GM13976 (cell line): Measurements from ENCODE around the gene GPR161.

Experiments
- DNase-seq: peaks from one replicate; pipeline ENCODE4 v3.0.0; 2012; ENCODE audit warnings: low spot score
- in situ Hi-C: fragments of 300-500 bp; cut with MboI; formaldehyde crosslinking; loops from one replicate; pipeline ENCODE4 v1.12.0; 2022; ENCODE audit warnings: low sequenced_read_pairs, mixed read lengths, inconsistent platforms; ENCODE audit not compliant: unreplicated experiment
- TF ChIP-seq, protein P1 (sequence below): IDR thresholded peaks from 2 replicates; pipeline ENCODE4 v1.5.1; 2012; ENCODE audit warnings: borderline replicate concordance, mild to moderate bottlenecking; ENCODE audit not compliant: insufficient read depth; ENCODE audit errors: extremely low read depth, missing control alignments, control extremely low read depth

GPR161 gene

DNA sequence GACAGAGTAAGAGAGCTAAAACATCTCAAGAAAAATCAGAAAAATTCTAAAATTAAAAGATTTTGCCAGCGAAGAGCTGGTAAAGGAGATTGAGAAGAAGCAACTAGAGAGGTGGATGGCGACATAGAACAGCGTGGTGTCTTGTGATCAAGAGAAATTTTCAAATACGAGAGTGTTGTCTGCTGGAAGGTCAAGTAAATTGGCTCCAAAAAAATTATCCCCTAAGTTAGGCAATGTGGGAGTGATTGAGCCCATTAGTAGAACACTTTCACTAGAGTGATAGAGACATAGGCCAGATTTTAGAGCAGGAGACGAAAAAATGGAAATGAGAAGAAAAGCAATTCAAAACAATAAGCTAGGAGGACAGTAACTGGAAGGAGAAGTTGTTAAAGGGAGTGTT lies 105.5 kb downstream of the GPR161 start:
- TF ChIP-seq, protein P1, sequence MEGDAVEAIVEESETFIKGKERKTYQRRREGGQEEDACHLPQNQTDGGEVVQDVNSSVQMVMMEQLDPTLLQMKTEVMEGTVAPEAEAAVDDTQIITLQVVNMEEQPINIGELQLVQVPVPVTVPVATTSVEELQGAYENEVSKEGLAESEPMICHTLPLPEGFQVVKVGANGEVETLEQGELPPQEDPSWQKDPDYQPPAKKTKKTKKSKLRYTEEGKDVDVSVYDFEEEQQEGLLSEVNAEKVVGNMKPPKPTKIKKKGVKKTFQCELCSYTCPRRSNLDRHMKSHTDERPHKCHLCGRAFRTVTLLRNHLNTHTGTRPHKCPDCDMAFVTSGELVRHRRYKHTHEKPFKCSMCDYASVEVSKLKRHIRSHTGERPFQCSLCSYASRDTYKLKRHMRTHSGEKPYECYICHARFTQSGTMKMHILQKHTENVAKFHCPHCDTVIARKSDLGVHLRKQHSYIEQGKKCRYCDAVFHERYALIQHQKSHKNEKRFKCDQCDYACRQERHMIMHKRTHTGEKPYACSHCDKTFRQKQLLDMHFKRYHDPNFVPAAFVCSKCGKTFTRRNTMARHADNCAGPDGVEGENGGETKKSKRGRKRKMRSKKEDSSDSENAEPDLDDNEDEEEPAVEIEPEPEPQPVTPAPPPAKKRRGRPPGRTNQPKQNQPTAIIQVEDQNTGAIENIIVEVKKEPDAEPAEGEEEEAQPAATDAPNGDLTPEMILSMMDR, result no peak
- no peak for DNase-seq
- in situ Hi-C loops, result no loop called here
